Ascending aorta (tissue), 2 donors: Measurements from ENCODE around the gene RAD23A. TPM values are rescaled to one million over a fixed set of nuclear protein-coding genes. Genes with fewer than 3 reads are reported as not detected.

Source experiments
- DNase-seq, 2 donors: peaks; one replicate each; pipeline ENCODE4 v3.0.0-alpha.2; 2019; ENCODE audit warnings: low spot score in 2 of 2
- H3K27ac ChIP-seq, 2 donors: fragments of 200-600 bp; sonication (generic); one replicate each; pipeline ENCODE4 v1.5.1; 2016 to 2017; ENCODE audit warnings: mild to moderate bottlenecking in 1 of 2
- H3K27me3 ChIP-seq: fragments of 200-600 bp; sonication (generic); one replicate; pipeline ENCODE4 v1.5.1; 2017
- H3K36me3 ChIP-seq, 2 donors: fragments of 200-600 bp; sonication (generic); one replicate each; pipeline ENCODE4 v1.5.1; 2016
- H3K4me1 ChIP-seq, 2 donors: fragments of 200-600 bp; sonication (generic); one replicate each; pipeline ENCODE4 v1.5.1; 2016 to 2017; ENCODE audit warnings: mild to moderate bottlenecking in 1 of 2
- H3K4me3 ChIP-seq, 2 donors: fragments of 200-600 bp; sonication (generic); one replicate each; pipeline ENCODE4 v1.5.1; 2016 to 2017; ENCODE audit warnings: mild to moderate bottlenecking in 1 of 2
- H3K9me3 ChIP-seq, 2 donors: fragments of 200-600 bp; sonication (generic); one replicate each; pipeline ENCODE4 v1.5.1; 2016
- CTCF ChIP-seq, 3 experiments: fragments of 200-600 bp in 2 of 3; fragments of 450-650 bp in 1 of 3; sonication (generic) in 2 of 3; IDR thresholded peaks; one replicate each; pipeline ENCODE4 v1.5.1; 2016 to 2019; ENCODE audit warnings: antibody characterized with exemption in 3 of 3, mild to moderate bottlenecking in 1 of 3, moderate library complexity in 1 of 3
- intact Hi-C: fragments of 100-400 bp; cut with DNase I; formaldehyde crosslinking; loops from one replicate; pipeline ENCODE4 v1.15.1; 2023
- total RNA-seq: library from RNA; depleted of rRNA; stranded (reverse); fragments of >200 nt; gene quantifications from one replicate; pipeline ENCODE4 v1.1.0, GENCODE V29; 2016

The RAD23A gene
- total RNA-seq, 1 donor from 2014 or later = 146 TPM

GRCh38 chr19:12924621-12925310, 20.9 kb upstream of the RAD23A start:
- Histone ChIP-seq H3K4me1 (no peaks in the 10 kb centered on the region), H3K9me3 (no peaks in the 10 kb centered on the region), H3K27me3 (no peaks in the 10 kb centered on the region), H3K4me3 (no peak overlapping the region), H3K27ac (no peak overlapping the region), H3K36me3 (peaks cover 71 to 74% of the 10 kb centered on the region in 2 donors)
- DNase-seq = no peak
- intact Hi-C loops = no loop called here
- TF ChIP-seq CTCF (IDR thresholded peaks at IDR 0.05) = no peak

- Histone ChIP-seq H3K9me3 (no peaks in the 10 kb centered on the region), H3K36me3 (peaks cover 49 to 55% of the 10 kb centered on the region in 2 donors), H3K4me3 (no peak overlapping the region), H3K27ac (no peak overlapping the region), H3K4me1 (peaks cover 0 to 11% of the 10 kb centered on the region in 2 donors), H3K27me3 (no peaks in the 10 kb centered on the region)
- no peak for DNase-seq
- intact Hi-C loops = loop anchor here (10.0 kb wide), 1 partner anchor 1075 kb away; the partner anchor contains the start of gene RFX1
- TF ChIP-seq CTCF (IDR thresholded peaks at IDR 0.05) = no peak
These were observed 15.5 kb upstream of the RAD23A start for GRCh38 chr19:12930002-12930645.

GRCh38 chr19:12932392-12933286, 13.0 kb upstream of the RAD23A start:
- intact Hi-C loops = loop anchor here (2.0 to 10.0 kb wide), 2 partner anchors 14 to 1072 kb away; partner anchors contain the start of genes RFX1 and SYCE2
- Histone ChIP-seq H3K27me3 (no peaks in the 10 kb centered on the region), H3K36me3 (peaks cover 25 to 32% of the 10 kb centered on the region in 2 donors), H3K27ac (peak overlapping the region in 1 of 2 donors; percentile 71), H3K4me3 (peak overlapping the region; percentile 71 to 74), H3K9me3 (no peaks in the 10 kb centered on the region), H3K4me1 (peaks cover 0 to 15% of the 10 kb centered on the region in 2 donors)
- TF ChIP-seq CTCF (IDR thresholded peaks at IDR 0.05) = no peak
- DNase-seq = no peak

GRCh38 chr19:12933287-12934072, 12.2 kb upstream of the RAD23A start, which contains the start of gene FARSA:
FARSA (minus strand) TSS chr19:12933711; CDS start chr19:12933696, 15 bp downstream.
- peaks cover 0 to 19% of the 10 kb centered on the region in 2 donors for H3K4me1 ChIP-seq
- TF ChIP-seq CTCF (IDR thresholded peaks at IDR 0.05) = no peak
- peaks cover 17 to 24% of the 10 kb centered on the region in 2 donors for H3K36me3 ChIP-seq
- H3K9me3 ChIP-seq = no peaks in the 10 kb centered on the region
- H3K27ac ChIP-seq = peak within 1 kb of the TSS; percentile 66 to 71
- intact Hi-C loops = loop anchor here (2.0 to 10.0 kb wide), 2 partner anchors 15 to 1071 kb away; partner anchors contain the start of genes RFX1 and SYCE2
- DNase-seq = peak; percentile 81 to 97
- H3K27me3 ChIP-seq = no peaks in the 10 kb centered on the region
- peak within 1 kb of the TSS; percentile 71 to 74 for H3K4me3 ChIP-seq
